Measurements from ENCODE around the gene NDUFA7. TPM values are rescaled to one million over a fixed set of nuclear protein-coding genes. Genes with fewer than 3 reads are reported as not detected.

NDUFA7 gene
- total and polyA plus RNA-seq, 2 of the 13 experiments (the other 11 are each of a cell fraction or from before 2014, with no cell fraction given): 64.5 to 71.5 TPM

DNA sequence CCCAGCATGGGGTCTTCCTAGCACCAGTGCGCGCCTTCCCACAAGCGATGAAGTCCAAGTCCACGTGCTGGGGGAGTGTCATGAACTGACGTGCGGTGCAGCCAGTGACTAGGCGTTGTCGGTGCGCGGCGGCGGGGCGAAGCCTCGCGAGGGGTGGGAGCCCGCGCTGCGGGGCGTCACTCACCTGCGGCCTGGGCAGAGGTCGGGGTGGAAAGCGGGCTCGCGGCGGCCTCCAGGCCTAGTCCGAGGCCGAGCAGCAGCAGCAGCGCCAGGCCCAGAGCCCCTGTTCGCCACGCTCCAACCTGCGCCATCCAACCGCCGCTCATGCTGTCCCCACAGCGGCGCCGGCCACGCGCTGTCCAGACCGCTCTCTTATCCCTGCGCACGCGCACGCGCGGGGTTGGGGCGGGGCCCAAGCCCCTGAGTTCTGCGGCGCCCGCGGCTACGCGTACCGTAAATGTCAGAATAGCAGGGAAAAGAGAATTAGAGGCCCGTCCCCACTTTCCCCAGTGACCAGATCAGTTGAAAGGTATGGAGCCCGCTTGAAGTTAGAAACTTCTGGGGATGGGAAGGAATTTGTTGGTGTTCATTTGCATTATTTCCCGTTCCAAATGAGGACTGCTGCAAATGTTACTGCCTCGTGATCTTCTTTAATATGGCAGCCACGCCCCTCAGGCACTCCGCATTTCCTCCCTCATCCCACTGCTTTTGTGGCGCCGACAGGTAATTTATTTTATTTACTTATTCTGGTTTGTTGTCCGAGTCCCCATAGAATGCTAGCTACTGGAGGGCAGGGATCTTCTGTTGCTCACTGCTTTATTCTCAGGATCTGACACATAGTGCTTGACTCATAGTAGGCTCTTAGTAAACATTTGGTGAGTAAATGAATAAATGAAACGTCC, 13.0 kb downstream of the NDUFA7 start, which contains the start of gene CD320 (continued):
- TF ChIP-seq, protein P1, sequence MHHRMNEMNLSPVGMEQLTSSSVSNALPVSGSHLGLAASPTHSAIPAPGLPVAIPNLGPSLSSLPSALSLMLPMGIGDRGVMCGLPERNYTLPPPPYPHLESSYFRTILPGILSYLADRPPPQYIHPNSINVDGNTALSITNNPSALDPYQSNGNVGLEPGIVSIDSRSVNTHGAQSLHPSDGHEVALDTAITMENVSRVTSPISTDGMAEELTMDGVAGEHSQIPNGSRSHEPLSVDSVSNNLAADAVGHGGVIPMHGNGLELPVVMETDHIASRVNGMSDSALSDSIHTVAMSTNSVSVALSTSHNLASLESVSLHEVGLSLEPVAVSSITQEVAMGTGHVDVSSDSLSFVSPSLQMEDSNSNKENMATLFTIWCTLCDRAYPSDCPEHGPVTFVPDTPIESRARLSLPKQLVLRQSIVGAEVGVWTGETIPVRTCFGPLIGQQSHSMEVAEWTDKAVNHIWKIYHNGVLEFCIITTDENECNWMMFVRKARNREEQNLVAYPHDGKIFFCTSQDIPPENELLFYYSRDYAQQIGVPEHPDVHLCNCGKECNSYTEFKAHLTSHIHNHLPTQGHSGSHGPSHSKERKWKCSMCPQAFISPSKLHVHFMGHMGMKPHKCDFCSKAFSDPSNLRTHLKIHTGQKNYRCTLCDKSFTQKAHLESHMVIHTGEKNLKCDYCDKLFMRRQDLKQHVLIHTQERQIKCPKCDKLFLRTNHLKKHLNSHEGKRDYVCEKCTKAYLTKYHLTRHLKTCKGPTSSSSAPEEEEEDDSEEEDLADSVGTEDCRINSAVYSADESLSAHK (CRISPR knock-in tag; IDR thresholded peaks at IDR 0.05; ENCODE audit: borderline replicate concordance): no peak
- TF ChIP-seq ZNF30 (CRISPR knock-in tag; IDR thresholded peaks at IDR 0.05) (peak; percentile 41; the same call in 1 of the 2 replicates), ZFX (CRISPR knock-in tag; IDR thresholded peaks at IDR 0.05; ENCODE audit: low read depth) (peak; percentile 98), KDM2A (CRISPR knock-in tag; IDR thresholded peaks at IDR 0.05; ENCODE audit: borderline replicate concordance, low read depth) (peak; percentile 99), TAF15 (IDR thresholded peaks at IDR 0.05; ENCODE audit: low read depth, low read length, poor library complexity, severe bottlenecking) (no peak), ZSCAN29 (CRISPR knock-in tag; conservative IDR thresholded peaks at IDR 0.05) (peak; percentile 66; the same call in 1 of the 2 replicates)
- TF ChIP-seq, protein P2, sequence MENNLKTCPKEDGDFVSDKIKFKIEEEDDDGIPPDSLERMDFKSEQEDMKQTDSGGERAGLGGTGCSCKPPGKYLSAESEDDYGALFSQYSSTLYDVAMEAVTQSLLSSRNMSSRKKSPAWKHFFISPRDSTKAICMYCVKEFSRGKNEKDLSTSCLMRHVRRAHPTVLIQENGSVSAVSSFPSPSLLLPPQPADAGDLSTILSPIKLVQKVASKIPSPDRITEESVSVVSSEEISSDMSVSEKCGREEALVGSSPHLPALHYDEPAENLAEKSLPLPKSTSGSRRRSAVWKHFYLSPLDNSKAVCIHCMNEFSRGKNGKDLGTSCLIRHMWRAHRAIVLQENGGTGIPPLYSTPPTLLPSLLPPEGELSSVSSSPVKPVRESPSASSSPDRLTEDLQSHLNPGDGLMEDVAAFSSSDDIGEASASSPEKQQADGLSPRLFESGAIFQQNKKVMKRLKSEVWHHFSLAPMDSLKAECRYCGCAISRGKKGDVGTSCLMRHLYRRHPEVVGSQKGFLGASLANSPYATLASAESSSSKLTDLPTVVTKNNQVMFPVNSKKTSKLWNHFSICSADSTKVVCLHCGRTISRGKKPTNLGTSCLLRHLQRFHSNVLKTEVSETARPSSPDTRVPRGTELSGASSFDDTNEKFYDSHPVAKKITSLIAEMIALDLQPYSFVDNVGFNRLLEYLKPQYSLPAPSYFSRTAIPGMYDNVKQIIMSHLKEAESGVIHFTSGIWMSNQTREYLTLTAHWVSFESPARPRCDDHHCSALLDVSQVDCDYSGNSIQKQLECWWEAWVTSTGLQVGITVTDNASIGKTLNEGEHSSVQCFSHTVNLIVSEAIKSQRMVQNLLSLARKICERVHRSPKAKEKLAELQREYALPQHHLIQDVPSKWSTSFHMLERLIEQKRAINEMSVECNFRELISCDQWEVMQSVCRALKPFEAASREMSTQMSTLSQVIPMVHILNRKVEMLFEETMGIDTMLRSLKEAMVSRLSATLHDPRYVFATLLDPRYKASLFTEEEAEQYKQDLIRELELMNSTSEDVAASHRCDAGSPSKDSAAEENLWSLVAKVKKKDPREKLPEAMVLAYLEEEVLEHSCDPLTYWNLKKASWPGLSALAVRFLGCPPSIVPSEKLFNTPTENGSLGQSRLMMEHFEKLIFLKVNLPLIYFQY (CRISPR knock-in tag; IDR thresholded peaks at IDR 0.05; ENCODE audit: borderline replicate concordance): peak; percentile 69; the same call in 1 of the 2 replicates
- TF ChIP-seq, protein P3, sequence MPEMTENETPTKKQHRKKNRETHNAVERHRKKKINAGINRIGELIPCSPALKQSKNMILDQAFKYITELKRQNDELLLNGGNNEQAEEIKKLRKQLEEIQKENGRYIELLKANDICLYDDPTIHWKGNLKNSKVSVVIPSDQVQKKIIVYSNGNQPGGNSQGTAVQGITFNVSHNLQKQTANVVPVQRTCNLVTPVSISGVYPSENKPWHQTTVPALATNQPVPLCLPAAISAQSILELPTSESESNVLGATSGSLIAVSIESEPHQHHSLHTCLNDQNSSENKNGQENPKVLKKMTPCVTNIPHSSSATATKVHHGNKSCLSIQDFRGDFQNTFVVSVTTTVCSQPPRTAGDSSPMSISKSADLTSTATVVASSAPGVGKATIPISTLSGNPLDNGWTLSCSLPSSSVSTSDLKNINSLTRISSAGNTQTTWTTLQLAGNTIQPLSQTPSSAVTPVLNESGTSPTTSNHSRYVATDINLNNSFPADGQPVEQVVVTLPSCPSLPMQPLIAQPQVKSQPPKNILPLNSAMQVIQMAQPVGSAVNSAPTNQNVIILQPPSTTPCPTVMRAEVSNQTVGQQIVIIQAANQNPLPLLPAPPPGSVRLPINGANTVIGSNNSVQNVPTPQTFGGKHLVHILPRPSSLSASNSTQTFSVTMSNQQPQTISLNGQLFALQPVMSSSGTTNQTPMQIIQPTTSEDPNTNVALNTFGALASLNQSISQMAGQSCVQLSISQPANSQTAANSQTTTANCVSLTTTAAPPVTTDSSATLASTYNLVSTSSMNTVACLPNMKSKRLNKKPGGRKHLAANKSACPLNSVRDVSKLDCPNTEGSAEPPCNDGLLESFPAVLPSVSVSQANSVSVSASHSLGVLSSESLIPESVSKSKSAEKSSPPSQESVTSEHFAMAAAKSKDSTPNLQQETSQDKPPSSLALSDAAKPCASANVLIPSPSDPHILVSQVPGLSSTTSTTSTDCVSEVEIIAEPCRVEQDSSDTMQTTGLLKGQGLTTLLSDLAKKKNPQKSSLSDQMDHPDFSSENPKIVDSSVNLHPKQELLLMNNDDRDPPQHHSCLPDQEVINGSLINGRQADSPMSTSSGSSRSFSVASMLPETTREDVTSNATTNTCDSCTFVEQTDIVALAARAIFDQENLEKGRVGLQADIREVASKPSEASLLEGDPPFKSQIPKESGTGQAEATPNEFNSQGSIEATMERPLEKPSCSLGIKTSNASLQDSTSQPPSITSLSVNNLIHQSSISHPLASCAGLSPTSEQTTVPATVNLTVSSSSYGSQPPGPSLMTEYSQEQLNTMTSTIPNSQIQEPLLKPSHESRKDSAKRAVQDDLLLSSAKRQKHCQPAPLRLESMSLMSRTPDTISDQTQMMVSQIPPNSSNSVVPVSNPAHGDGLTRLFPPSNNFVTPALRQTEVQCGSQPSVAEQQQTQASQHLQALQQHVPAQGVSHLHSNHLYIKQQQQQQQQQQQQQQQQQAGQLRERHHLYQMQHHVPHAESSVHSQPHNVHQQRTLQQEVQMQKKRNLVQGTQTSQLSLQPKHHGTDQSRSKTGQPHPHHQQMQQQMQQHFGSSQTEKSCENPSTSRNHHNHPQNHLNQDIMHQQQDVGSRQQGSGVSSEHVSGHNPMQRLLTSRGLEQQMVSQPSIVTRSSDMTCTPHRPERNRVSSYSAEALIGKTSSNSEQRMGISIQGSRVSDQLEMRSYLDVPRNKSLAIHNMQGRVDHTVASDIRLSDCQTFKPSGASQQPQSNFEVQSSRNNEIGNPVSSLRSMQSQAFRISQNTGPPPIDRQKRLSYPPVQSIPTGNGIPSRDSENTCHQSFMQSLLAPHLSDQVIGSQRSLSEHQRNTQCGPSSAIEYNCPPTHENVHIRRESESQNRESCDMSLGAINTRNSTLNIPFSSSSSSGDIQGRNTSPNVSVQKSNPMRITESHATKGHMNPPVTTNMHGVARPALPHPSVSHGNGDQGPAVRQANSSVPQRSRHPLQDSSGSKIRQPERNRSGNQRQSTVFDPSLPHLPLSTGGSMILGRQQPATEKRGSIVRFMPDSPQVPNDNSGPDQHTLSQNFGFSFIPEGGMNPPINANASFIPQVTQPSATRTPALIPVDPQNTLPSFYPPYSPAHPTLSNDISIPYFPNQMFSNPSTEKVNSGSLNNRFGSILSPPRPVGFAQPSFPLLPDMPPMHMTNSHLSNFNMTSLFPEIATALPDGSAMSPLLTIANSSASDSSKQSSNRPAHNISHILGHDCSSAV (CRISPR knock-in tag; IDR thresholded peaks at IDR 0.05; ENCODE audit: borderline replicate concordance): no peak
- TF ChIP-seq, protein P4, sequence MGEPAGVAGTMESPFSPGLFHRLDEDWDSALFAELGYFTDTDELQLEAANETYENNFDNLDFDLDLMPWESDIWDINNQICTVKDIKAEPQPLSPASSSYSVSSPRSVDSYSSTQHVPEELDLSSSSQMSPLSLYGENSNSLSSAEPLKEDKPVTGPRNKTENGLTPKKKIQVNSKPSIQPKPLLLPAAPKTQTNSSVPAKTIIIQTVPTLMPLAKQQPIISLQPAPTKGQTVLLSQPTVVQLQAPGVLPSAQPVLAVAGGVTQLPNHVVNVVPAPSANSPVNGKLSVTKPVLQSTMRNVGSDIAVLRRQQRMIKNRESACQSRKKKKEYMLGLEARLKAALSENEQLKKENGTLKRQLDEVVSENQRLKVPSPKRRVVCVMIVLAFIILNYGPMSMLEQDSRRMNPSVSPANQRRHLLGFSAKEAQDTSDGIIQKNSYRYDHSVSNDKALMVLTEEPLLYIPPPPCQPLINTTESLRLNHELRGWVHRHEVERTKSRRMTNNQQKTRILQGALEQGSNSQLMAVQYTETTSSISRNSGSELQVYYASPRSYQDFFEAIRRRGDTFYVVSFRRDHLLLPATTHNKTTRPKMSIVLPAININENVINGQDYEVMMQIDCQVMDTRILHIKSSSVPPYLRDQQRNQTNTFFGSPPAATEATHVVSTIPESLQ (CRISPR knock-in tag; conservative IDR thresholded peaks at IDR 0.05): 0 out of 2 replicates have a peak, but pooled peaks have one; percentile 69

Measured in HepG2 (cell line).